GM18951 (cell line): ENCODE data around the gene DCXR.

Experiments used
- POLR2A ChIP-seq: IDR thresholded peaks from 4 replicates; pipeline ENCODE4 v1.6.1; 2011; ENCODE audit warnings: mild to moderate bottlenecking; ENCODE audit not compliant: insufficient read length, insufficient read depth; ENCODE audit errors: extremely low read depth
- in situ Hi-C: fragments of 300-500 bp; cut with MboI; formaldehyde crosslinking; loops from one replicate; pipeline ENCODE4 v1.12.0; 2022; ENCODE audit warnings: low sequenced_read_pairs, mixed read lengths, inconsistent platforms; ENCODE audit not compliant: unreplicated experiment

DCXR gene

GRCh38 chr17:82037092-82037888 lies at the start of gene DCXR:
TSS of gene DCXR (minus strand) at chr17:82037697. CDS start at chr17:82037682, 15 bp downstream.
- in situ Hi-C loops: loop anchor here (25.0 kb wide), 1 partner anchor 125 kb away; no protein-coding TSS in a partner anchor
- TF ChIP-seq POLR2A: peak; percentile 98

GRCh38 chr17:82085931-82086764 lies 48.7 kb upstream of the DCXR start:
- in situ Hi-C loops: no loop called here
- TF ChIP-seq POLR2A: no peak

- TF ChIP-seq POLR2A: no peak
- in situ Hi-C loops: no loop called here
Measured at GRCh38 chr17:82085031-82085861, 47.7 kb upstream of the DCXR start.

- in situ Hi-C loops: no loop called here
- no peak for TF ChIP-seq POLR2A
Measured at GRCh38 chr17:82084373-82085030, 47.0 kb upstream of the DCXR start.

- in situ Hi-C loops: no loop called here
- TF ChIP-seq POLR2A: peak; percentile 2
Measured at GRCh38 chr17:82083533-82084359, 46.2 kb upstream of the DCXR start.

- no peak for TF ChIP-seq POLR2A
- in situ Hi-C loops: no loop called here
Measured at GRCh38 chr17:82083009-82083408, 45.5 kb upstream of the DCXR start.

GRCh38 chr17:82082456-82082855 lies 45.0 kb upstream of the DCXR start:
- TF ChIP-seq POLR2A: no peak
- in situ Hi-C loops: no loop called here

GRCh38 chr17:82081966-82082365 lies 44.5 kb upstream of the DCXR start:
- in situ Hi-C loops: no loop called here
- TF ChIP-seq POLR2A: no peak

GRCh38 chr17:82081546-82081945 lies 44.0 kb upstream of the DCXR start:
- in situ Hi-C loops: no loop called here
- TF ChIP-seq POLR2A: no peak

GRCh38 chr17:82080789-82081464 lies 43.4 kb upstream of the DCXR start:
- in situ Hi-C loops: no loop called here
- no peak for TF ChIP-seq POLR2A

GRCh38 chr17:82080048-82080788 lies 42.7 kb upstream of the DCXR start:
- in situ Hi-C loops: no loop called here
- TF ChIP-seq POLR2A: no peak
